Measurements from ENCODE around the gene HHIP. TPM values are rescaled to one million over a fixed set of nuclear protein-coding genes. Genes with fewer than 3 reads are reported as not detected.

The HHIP gene
- total and polyA plus RNA-seq, 2 of the 13 experiments (the other 11 are each of a cell fraction or from before 2014, with no cell fraction given), result not detected

- TF ChIP-seq MAFK (conservative IDR thresholded peaks at IDR 0.05 in 1 of 2, IDR thresholded peaks at IDR 0.05 in 1 of 2; ENCODE audit: low read length in 2 of 2), result no peak
Measured at GRCh38 chr4:144718958-144719512, 73.1 kb downstream of the HHIP start (continued).

- POLR2A ChIA-PET, result no interaction called here
- no peaks in the 10 kb centered on the region for H3K9me3 ChIP-seq (ENCODE audit: low read length)
- H3K36me3 ChIP-seq (replicated peaks in 1 of 2; ENCODE audit: control insufficient read depth in 1 of 2, insufficient read depth in 2 of 2, low read length in 2 of 2), result no peaks in the 10 kb centered on the region
- in situ Hi-C loops (cut with HindIII; ENCODE audit: extremely low pct_ligation_motif_present, low pct_unique_long_range_greater_than_20kb) (no loop called here), intact Hi-C loops (cut with micrococcal nuclease; ENCODE audit: unreplicated experiment) (no loop called here)
- no peak overlapping the region for H3K9ac ChIP-seq (ENCODE audit: insufficient read depth, low read depth, low read length)
- H4K20me1 ChIP-seq (ENCODE audit: insufficient read depth, low read length), result no peaks in the 10 kb centered on the region
- H3K4me3 ChIP-seq (replicated peaks in 1 of 3; ENCODE audit: insufficient read depth in 1 of 3, low read depth in 2 of 3, low read length in 3 of 3), result no peak overlapping the region
- no peak for TF ChIP-seq IKZF4 (CRISPR knock-in tag; IDR thresholded peaks at IDR 0.05; ENCODE audit: borderline replicate concordance, low read depth, not compliant biosample characterization)
- TF ChIP-seq ELF1 (CRISPR knock-in tag; IDR thresholded peaks at IDR 0.05), result no peak
- TF ChIP-seq U2AF1 (optimal IDR thresholded peaks at IDR 0.05; ENCODE audit: low read depth, low read length), result no peak
- no peak for TF ChIP-seq GLI4 (CRISPR knock-in tag; IDR thresholded peaks at IDR 0.05; ENCODE audit: borderline replicate concordance)
- TF ChIP-seq ZKSCAN1 (IDR thresholded peaks at IDR 0.05; ENCODE audit: low read length), result no peak
- TF ChIP-seq NR1H2 (CRISPR knock-in tag; IDR thresholded peaks at IDR 0.05; ENCODE audit: borderline replicate concordance, low read depth), result no peak
- TF ChIP-seq ZNF691 (CRISPR knock-in tag; IDR thresholded peaks at IDR 0.05; ENCODE audit: borderline replicate concordance, low read depth), result no peak
- no peak for TF ChIP-seq ZNF772 (CRISPR knock-in tag; IDR thresholded peaks at IDR 0.05)
- TF ChIP-seq ZNF790 (CRISPR knock-in tag; IDR thresholded peaks at IDR 0.05; ENCODE audit: borderline replicate concordance), result no peak
- no peak for TF ChIP-seq ZNF749 (CRISPR knock-in tag; IDR thresholded peaks at IDR 0.05; ENCODE audit: borderline replicate concordance)
- H3K79me2 ChIP-seq (ENCODE audit: insufficient read depth, low read length), result no peaks in the 10 kb centered on the region
- no peak for FAIRE-seq
- BruUV-seq (replicated peaks), result no TSS peak
- no peak for DNase-seq (ENCODE audit: low spot score)
- H3K27ac ChIP-seq (ENCODE audit: extremely low read length, insufficient read depth, low read length), result no peak overlapping the region
- no peaks in the 10 kb centered on the region for H3K27me3 ChIP-seq (ENCODE audit: control insufficient read depth in 1 of 2, insufficient read depth in 2 of 2, low read length in 2 of 2)
- CTCF ChIA-PET (ENCODE audit: low intra/inter-chr PET ratio, low total read pairs), result no interaction called here
- no peak for ATAC-seq
- 1% methylated on average over 3 of the region's 3 CpGs for WGBS (ENCODE audit: low lambda C conversion rate)
- no peak overlapping the region for H2AFZ ChIP-seq (ENCODE audit: low read length)
- H3K4me2 ChIP-seq (ENCODE audit: low read depth, low read length), result no peak overlapping the region
- no peaks in the 10 kb centered on the region for H3K4me1 ChIP-seq (ENCODE audit: insufficient read depth, low read length)
Measured at GRCh38 chr4:144720491-144720890, 74.5 kb downstream of the HHIP start.

Data from HepG2 (cell line).